KOPT-K1 (cell line): ENCODE data around the gene SLAIN2.

Source experiments
- H3K27ac ChIP-seq: fragments of 200-600 bp; sonication (generic); 2 replicates; pipeline ENCODE4 v1.5.1; 2016; ENCODE audit warnings: antibody characterized with exemption, mild to moderate bottlenecking, low read depth, low read length; ENCODE audit not compliant: poor library complexity, severe bottlenecking
- H3K36me3 ChIP-seq: fragments of 200-600 bp; sonication (generic); 2 replicates; pipeline ENCODE4 v1.5.1; 2017; ENCODE audit warnings: antibody characterized with exemption, mild to moderate bottlenecking, low read length, moderate library complexity; ENCODE audit not compliant: insufficient read depth
- H3K9me3 ChIP-seq: fragments of 200-600 bp; sonication (generic); 2 replicates; pipeline ENCODE4 v1.5.1; 2017; ENCODE audit warnings: antibody characterized with exemption, low read length, mild to moderate bottlenecking; ENCODE audit not compliant: insufficient read depth, poor library complexity, severe bottlenecking

SLAIN2 gene

DNA sequence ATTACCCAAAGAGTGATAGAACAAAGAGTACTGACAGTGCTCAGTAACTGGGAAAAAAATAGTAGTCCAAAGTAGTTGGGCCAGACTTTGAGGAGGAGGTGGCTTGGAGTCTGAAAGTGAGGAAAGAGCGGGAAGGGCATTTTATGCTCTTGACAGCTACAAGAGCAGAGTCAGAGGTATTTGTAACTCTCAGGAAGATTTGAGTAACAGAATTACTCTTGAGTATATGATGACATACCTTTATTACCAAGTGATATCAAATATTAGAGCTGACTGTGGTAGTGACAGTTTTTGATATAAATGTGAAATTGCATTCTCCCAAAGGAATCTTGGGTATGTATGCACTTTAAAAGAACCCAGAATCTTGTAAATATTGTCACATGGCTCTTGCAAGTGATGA, 2.2 kb downstream of the SLAIN2 start:
- Histone ChIP-seq H3K9me3 (no peaks in the 10 kb centered on the region), H3K36me3 (no peaks in the 10 kb centered on the region), H3K27ac (no peak overlapping the region)

GRCh38 chr4:48345542-48345941, 4.2 kb downstream of the SLAIN2 start:
- H3K9me3 ChIP-seq = no peaks in the 10 kb centered on the region
- no peak overlapping the region for H3K27ac ChIP-seq
- H3K36me3 ChIP-seq = no peaks in the 10 kb centered on the region

- Histone ChIP-seq H3K9me3 (peaks cover 2% of the 10 kb centered on the region), H3K36me3 (peaks cover under 1% of the 10 kb centered on the region; the same call in 1 of the 2 replicates), H3K27ac (no peak overlapping the region)
Observed at GRCh38 chr4:48346594-48346993, 5.3 kb downstream of the SLAIN2 start.

DNA sequence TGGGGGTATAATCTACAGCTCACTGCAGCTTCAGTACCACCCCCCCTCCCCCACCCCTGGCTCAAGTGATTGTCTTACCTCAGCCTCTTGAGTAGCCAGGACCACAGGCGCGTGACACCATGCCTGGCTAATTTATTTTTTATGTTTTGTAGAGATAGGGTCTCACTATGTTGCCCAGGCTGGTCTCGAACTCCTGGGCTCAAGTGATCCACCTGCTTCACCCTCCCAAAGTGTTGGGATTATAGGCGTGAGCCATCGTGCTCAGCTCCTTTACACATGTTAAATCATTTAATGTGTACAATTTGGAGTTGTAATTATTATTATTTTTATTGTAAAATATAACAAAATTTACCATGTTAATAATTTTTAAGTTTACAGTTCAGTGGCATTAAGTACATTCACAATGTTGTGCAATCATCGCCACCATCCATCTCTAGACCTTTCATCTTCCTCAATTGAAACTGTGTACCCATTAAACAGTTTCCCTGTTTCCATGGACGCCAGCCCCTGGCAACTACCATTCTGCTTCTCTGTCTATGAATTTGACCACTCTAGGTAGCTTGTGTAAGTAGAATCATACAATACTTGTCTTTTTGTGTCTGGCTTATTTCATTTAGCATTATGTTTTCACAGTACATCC, 6.1 kb downstream of the SLAIN2 start:
- peaks cover 8% of the 10 kb centered on the region for H3K36me3 ChIP-seq
- no peak overlapping the region for H3K27ac ChIP-seq
- H3K9me3 ChIP-seq = peaks cover 11% of the 10 kb centered on the region

DNA sequence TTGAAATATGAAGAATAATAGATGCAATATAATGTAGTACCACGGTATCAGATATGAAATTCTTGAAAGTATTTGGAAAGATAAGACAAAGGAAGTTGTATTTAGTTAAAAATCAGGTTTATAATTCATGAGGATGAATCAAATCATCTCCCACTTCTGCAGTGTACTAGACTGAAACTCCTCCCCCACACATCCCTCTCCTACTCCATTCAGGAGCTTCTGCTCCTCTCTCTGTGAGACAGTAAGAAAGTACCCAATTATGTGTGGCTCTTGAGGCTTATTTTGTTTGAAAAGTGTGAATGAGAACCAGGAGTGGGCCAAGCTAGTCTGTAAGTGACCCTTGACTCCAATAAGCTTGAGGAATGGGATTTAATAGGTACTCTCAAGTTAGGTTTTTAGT, 9.5 kb downstream of the SLAIN2 start:
- peaks cover 15% of the 10 kb centered on the region for H3K36me3 ChIP-seq
- H3K27ac ChIP-seq = no peak overlapping the region
- H3K9me3 ChIP-seq = peaks cover 19% of the 10 kb centered on the region

DNA sequence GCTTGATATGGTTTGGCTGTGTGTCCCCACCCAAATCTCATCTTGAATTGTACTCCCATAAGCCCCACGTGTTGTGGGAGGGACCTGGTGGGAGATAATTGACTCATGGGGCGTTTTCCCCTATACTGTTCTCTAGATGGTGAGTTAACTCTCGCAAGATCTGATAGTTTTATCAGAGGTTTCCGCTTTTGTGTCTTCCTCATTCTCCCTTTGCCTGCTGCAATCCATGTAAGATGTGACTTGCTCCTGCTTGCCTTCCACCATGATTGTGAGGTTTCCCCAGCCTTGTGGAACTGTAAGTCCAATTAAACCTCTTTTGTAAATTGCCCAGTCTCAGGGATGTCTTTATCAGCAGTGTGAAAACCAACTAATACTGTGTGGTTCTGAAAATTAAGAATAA, 11.5 kb downstream of the SLAIN2 start:
- Histone ChIP-seq H3K27ac (no peak overlapping the region), H3K36me3 (peaks cover 15% of the 10 kb centered on the region)

GRCh38 chr4:48356355-48356754, 15.0 kb downstream of the SLAIN2 start:
- no peak overlapping the region for H3K27ac ChIP-seq
- peaks cover 15% of the 10 kb centered on the region for H3K36me3 ChIP-seq
- peaks cover 19% of the 10 kb centered on the region for H3K9me3 ChIP-seq

More for the DNA sequence above, 11.5 kb downstream of the SLAIN2 start:
- peaks cover 19% of the 10 kb centered on the region for H3K9me3 ChIP-seq

DNA sequence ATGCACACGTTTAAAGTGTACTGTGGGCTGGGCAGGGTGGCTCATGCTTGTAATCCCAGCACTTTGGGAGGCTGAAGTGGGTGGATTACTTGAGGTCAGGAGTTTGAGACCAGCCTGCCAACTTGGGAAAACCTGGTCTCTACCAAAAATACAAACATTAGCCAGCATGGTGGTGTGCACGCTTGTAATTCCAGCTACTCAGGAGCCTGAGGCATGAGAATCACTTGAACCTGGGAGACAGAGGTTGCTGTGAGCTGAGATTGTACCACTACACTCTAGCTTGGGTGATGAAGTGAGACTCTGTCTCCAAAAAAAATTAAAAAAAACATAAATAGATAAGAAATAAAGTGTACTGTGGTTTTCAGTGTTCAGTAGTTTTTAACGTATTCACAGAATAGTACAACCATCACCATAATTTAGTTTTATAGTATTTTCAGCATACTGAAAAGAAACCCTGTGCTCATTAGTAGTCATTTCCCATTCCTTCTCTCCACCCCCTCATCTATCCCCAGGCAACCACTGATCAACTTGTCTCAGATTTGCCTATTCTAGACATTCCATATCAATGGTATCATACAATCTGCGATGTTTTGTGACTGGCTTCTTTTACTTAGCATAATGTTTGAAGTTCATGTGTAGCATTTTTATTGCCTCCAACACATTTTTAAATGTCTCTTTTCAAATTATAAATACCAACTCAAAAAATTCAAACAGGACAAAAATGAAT, 19.1 kb downstream of the SLAIN2 start:
- H3K9me3 ChIP-seq = no peaks in the 10 kb centered on the region
- no peak overlapping the region for H3K27ac ChIP-seq
- no peaks in the 10 kb centered on the region for H3K36me3 ChIP-seq

- no peaks in the 10 kb centered on the region for H3K36me3 ChIP-seq
- no peak overlapping the region for H3K27ac ChIP-seq
- no peaks in the 10 kb centered on the region for H3K9me3 ChIP-seq
Observed at GRCh38 chr4:48361012-48361400, 19.7 kb downstream of the SLAIN2 start.

- H3K9me3 ChIP-seq = no peaks in the 10 kb centered on the region
- no peak overlapping the region for H3K27ac ChIP-seq
- H3K36me3 ChIP-seq = no peaks in the 10 kb centered on the region
Observed at GRCh38 chr4:48366611-48367010, 25.3 kb downstream of the SLAIN2 start.

- no peaks in the 10 kb centered on the region for H3K36me3 ChIP-seq
- no peak overlapping the region for H3K27ac ChIP-seq
- H3K9me3 ChIP-seq = no peaks in the 10 kb centered on the region
Observed at GRCh38 chr4:48367016-48367415, 25.7 kb downstream of the SLAIN2 start.

DNA sequence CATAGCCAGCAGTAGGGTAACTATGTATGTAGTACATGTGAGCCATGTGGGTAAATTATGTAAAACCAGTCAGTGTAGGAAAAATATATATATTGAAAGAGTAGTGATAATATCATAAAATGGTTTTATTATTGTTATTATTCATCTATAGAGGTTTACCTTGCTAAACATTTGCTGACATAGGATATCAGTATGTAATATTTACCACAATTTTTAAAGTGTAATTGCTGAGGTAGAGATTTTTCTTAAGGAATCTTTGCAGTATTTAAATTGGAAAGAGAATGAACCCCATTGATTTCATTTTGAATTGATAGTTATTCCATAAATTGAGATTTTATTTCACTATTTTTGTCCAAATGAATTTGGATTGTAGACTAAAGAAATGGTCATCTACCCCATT, 27.1 kb downstream of the SLAIN2 start:
- no peaks in the 10 kb centered on the region for H3K9me3 ChIP-seq
- no peak overlapping the region for H3K27ac ChIP-seq
- no peaks in the 10 kb centered on the region for H3K36me3 ChIP-seq

DNA sequence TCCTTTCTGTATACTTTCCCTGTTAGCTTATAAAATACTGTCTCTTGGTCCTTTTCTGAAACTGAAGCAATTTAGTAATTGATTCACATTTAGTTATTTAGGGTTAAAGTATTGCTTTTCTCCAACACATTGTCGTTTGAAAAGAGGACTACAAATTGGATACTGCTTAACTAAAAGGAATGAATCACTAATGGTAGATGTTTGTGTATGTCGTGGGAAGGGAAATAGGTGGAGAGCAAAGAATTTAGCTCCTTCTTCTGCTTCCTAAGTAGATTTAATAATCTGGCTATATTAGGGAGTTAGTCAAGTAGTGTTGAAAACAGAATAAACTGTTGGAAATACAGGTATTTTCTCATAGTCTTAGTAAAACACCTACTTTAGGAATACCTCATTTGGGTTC, 27.9 kb downstream of the SLAIN2 start:
- H3K9me3 ChIP-seq = no peaks in the 10 kb centered on the region

GRCh38 chr4:48369771-48370170, 28.4 kb downstream of the SLAIN2 start:
- Histone ChIP-seq H3K27ac (no peak overlapping the region), H3K36me3 (no peaks in the 10 kb centered on the region), H3K9me3 (no peaks in the 10 kb centered on the region)

More for the DNA sequence above, 27.9 kb downstream of the SLAIN2 start:
- Histone ChIP-seq H3K36me3 (no peaks in the 10 kb centered on the region), H3K27ac (no peak overlapping the region)

DNA sequence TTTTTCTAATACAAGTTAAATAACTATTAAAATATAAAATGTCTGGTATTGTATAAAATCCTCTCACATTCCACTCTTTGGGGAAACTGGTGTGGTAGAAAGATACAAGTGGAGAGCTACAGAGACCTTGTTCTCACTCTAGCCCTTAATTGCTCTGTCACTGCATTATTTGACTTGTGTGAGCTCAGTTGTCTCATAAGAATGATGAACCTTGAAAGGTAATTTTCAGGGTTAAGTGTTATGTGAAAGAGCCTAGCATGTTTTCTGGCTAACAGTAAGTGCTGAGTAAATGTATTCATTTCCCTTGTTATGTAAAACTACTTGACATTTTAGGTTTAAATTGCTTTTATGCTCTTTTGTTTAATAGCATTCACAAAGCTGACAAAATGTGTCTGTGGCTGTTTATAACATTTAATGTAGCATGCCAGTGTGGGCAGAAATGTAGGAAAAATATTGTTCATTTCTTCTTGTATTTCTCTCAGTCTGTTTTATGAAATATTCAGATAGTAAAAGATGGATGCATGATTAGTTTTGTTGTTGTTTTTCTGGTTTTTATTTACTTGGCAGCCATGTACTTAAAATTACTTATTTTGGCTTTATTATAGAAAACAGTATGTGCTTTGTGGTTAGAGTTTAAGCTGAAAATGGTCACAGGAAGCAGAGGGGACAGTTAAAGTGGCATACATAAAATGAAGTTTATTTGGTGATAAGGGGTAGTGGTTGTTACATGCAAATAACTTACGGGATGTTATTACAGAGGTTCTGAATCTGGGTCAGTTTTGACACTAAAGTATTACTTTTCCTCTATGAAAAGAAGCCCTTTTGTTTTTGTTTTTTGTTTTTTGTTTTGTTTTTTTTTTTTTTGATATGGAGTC, 29.2 kb downstream of the SLAIN2 start:
- Histone ChIP-seq H3K9me3 (no peaks in the 10 kb centered on the region), H3K27ac (no peak overlapping the region)

More for the DNA sequence above, 29.2 kb downstream of the SLAIN2 start:
- no peaks in the 10 kb centered on the region for H3K36me3 ChIP-seq
